GM19240 (cell line): ENCODE data around the gene FEZ2.

ENCODE experiments used
- DNase-seq: peaks from one replicate; pipeline ENCODE4 v3.0.0; 2011; ENCODE audit warnings: low spot score; ENCODE audit not compliant: insufficient read length

FEZ2 gene

DNA sequence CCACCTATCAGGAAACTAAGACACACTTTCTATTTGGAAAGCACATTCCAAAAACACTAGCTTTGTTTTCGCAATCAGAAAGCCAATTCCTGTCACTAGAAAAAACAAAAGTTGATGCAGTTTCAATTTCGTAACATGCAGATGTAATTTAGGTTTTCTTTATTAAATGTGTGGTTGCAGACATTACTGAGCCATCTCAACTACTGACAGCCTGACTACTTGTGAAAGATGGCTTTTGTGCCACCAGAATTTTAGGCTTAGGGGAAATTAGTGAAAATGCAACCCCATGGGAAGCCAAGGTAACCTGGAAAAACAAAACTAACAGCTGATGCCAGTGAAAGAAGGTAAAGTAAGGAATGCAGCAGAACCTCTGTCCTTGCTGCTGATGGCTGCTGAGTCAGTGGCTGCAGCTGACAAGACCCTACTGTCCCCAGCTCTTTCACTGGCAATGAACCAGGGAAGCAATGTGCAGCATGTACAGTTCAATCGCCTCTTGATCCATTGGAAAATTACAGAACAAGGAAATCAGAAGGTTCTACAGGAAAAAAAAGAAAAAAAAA, 34.9 kb downstream of the FEZ2 start:
- no peak for DNase-seq

DNA sequence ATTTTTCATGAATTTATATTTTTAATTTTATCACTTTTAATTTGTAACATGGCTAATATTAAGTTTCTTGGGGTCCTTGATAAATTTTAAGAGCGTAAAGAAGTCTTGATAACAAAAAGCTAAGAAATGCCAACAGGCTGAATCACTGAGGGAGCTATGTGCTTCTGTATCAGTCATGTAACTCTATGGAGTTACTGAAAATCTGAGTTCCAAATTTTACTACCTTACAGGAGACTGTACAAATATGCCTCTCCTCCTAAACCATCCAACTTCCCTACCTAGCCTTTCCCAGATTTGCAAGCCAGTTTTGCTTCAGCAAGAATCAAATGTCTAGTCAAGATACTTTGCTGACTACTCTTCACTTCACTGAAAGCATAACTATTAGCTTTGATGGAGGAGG, 35.7 kb downstream of the FEZ2 start:
- no peak for DNase-seq

DNA sequence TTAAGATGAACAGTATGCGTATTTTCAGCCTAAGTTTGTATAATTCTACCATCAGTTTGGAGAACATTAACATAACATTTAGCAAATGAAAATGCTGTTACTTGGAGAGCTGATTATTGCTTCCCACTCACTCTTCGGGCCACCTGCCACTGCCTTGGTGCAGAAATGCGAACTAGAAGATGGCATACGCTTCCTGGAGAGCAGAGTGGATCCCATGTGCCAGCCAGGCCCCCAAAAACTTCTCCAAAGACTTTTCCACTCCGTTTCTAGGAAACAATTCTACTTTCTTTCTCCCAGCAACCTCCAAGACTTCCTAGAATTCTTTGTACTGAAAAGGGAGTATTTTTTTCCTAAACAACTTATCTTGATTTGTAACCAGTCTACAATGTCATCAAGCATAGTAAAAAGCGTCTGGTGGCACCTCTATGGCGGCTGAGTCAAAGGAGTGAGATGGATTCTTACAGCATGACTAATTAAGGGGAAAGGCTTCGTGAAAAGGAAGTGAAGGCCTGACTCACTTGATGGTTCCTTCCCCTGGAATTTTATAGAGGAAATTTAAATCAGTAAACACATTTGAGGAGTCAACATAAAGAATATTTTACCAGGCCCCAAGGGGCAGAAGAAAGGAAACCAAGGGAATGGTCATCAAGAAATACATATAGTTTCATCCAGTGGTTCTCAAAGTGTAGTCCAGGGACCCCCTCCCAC, 36.6 kb downstream of the FEZ2 start:
- DNase-seq, result no peak

DNA sequence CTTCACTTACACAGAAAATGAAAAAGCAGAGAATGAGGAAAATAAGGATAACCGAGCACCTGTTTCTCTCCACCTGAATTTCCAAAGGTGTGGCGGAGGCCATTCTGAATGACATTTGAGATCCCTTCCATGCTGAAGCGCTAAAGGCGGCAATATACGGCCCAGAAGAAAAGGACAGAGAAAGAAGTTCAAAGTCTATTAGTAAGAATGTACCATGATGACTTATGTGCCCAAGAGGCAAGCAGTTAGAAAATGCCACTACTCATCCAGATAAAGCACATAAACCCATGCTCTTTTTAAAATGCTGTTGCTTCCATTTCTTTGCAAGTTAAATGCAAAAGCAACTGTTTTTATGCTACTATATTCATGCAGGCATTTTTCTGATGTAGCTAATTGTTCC, 37.2 kb downstream of the FEZ2 start:
- DNase-seq, result no peak

DNA sequence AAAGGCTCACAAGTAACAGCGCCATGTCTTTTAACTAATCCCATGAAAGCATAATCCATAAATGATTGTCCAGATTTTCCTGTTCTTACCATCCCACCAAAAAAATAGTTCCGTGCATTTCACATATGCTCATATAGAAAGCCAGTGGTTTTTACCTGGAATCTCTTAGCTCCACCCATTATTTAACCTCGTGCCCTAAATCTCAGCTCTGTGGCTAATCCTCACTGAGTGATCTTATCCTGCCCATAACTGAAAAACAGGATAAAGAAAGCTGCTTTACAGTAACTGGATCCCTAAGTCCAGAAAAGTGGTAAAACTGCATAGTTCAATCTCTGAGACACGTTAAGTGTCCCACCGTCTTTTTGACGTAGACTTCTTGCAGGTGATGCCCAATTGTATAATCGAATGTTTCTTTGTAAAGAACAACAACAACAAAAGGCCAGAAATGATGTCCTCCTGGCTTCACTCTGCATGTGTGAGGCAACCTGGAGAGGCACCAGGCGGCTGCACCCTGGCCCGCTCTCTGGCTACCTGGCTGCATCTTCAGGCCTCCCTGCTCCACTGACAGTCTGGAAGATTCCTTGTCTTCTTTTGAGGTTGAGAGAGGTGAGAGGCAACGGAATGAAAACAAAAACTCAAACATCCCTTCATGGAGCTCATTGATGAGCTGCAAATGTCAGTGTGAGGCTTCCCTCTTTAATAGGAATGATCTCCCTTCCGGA, 38.6 kb downstream of the FEZ2 start:
- DNase-seq, result no peak

DNA sequence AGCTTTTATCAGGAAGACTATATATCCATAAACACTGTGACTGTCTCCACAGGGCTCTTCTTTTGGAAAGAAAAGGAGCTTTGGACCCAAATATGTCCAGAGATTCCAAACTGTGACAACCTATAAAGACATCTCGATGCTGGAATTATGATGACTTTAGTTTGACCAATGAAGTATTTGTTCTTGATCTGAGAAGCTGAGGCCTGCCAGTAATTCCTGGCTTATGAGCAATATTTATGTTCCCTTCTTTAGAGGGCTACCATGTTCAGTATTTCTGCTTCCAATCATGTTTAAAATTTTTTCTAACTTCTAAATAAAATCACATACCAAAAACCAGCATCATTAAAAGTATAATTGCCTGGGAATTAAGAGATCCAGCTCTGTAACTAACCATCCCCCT, 41.1 kb downstream of the FEZ2 start:
- no peak for DNase-seq

DNA sequence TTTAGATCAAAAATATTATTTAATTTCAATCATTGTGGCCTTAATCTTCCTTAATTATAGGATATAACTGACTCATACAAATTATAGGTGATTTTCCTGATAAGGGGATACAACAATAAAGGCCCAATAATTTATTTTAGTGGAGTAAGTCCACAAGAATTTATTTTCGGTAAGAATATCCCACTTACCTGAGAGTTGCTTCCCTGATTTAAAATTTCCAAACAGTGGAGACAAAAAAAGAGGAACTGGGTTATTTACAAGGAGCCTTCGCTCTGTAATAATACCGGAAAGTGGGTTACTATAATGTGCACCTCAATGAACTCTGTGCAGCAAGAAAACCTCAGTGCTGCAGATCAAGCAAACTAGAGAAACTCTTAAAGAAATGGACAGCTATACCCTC, 42.2 kb downstream of the FEZ2 start:
- DNase-seq, result no peak

DNA sequence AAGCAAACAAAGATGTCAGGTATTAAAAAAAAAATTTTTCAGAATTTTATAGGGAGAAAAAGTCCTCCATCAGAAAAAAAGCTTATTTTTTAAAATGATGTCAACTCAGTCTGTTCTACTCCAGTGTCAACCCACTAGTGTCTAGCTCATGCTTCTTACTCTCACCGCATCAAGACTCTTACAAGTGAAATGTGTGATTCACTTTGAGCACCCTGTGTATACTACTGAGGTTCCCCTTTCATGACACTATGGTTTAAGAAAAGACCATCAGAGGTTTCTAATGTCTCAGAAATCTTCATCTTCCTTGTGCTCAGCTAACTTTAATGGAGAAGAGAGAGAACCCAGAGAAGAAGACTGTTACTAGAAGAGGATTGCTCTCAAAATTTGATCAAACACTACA, 43.4 kb downstream of the FEZ2 start:
- DNase-seq, result no peak

DNA sequence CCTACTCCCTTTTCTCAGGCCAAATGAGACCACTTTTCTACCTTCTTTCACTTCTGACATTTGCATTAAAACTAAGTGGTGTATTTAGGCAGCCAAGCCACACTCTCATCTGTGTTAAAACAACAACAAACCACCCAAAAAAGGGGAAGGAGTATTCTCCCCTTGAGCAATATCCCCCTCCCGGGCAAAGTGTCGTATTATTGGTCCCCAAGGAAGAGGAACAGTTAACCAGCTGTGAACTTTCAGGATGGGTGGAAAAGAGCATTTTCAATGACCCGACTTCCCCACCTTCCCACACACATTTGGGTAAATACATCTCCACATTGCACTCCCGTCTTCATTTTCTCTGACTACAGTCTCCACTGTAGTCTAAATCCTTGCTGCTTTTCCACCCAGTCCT, 44.3 kb downstream of the FEZ2 start:
- DNase-seq, result no peak

DNA sequence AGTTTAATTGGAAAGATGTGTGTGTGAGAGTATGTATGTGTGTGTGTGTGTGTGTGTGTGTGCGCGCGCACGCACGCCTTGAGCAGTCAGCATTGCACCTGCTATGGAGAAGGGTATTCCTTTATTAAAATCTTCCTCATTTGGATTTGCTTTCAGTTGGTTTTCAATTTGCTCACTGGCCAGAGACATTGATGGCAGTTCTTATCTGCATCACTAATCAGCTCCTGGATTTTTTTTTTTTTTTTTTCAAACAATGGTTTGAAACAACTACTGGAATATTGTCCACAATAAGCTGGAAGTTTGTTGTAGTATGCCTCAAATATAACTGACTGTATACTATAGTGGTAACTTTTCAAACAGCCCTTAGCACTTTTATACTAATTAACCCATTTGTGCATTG, 48.0 kb downstream of the FEZ2 start:
- no peak for DNase-seq

DNA sequence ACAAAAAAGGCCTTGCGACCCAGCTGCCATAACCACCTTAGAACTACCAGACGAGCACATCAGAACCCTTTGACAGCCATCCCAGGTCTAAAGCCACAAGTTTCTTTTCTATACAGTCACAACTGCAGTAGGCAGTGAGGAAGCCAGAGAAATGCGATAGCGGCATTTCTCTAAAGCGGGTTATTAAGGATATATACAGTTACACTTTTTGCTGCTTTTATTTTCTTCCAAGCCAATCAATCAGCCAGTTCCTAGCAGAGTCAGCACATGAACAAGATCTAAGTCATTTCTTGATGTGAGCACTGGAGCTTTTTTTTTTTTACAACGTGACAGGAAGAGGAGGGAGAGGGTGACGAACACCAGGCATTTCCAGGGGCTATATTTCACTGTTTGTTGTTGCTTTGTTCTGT, 48.8 kb downstream of the FEZ2 start:
- DNase-seq, result no peak

DNA sequence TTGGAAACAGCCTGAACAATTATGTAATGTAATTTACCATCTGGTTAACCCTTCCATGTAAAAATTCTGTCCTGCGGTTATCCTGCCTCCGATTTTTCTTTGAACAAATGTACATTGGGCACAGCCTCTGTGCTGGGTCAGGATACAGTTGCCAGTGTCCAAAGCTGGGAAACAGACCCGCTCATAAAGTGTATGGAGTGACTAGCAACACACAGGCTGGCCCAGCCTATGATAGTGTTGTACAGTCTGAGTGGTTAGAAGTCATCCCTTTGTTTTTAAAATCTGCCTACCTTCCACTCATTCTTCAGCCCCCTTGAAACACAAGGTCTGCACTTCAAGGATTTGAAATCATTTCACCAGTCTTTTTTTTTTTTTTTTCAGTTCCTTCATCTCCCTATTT, 50.1 kb downstream of the FEZ2 start:
- no peak for DNase-seq

DNA sequence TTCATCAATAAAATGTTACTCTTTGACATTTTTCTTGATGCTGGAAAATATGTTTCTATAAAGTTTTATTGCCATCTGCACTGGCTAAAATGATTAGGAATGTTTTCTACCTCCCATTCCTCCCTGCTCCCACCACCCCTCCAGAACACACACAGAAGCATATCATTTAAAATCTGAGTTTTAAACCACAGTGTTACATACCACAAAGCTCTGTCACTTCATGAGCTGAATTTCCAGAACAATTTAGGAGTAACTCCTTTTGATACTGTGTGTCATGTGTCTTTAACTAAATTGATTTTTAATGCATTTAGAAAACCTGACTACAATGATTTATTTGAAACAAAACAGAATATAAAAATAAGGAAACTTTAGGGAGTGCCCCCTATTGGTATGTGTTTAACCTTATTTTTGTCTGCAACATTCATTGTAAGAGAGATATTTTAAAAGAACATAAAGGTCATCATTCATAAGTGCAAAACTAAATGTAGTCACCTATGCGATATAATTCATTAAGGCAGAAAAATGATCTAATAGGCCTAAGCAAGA, 52.0 kb downstream of the FEZ2 start:
- no peak for DNase-seq

DNA sequence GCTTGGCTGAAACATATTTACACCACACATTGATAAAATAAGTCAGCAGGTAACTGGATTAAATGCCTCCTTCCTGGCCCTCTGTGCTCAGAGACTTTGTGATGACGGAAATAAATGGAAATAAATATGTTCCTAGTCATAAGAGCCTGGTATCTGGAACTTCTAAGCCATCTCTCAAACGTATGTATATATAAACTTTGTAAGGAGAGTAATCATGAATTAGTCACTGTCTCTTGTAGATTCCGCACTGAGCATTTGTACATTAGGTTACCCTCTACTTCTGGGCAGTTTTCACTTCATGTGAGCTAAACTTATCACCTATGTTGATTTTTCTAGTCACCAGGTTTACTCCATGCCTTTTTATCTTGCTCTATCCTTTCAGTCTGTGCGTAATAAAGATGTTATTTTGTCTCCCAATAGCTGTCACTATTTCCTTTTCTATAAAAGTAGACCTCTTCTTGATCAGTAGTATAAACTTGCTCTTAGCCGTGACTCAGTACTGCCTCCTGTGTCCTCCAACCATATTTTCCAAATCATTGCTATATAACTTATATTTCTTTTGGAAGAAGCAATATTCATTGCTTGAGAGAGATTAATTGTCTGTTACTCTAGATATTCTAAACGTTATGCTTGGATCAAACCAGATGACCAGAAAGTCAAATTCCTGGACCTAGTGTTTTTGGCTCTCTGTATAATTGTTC, 53.2 kb downstream of the FEZ2 start:
- no peak for DNase-seq

DNA sequence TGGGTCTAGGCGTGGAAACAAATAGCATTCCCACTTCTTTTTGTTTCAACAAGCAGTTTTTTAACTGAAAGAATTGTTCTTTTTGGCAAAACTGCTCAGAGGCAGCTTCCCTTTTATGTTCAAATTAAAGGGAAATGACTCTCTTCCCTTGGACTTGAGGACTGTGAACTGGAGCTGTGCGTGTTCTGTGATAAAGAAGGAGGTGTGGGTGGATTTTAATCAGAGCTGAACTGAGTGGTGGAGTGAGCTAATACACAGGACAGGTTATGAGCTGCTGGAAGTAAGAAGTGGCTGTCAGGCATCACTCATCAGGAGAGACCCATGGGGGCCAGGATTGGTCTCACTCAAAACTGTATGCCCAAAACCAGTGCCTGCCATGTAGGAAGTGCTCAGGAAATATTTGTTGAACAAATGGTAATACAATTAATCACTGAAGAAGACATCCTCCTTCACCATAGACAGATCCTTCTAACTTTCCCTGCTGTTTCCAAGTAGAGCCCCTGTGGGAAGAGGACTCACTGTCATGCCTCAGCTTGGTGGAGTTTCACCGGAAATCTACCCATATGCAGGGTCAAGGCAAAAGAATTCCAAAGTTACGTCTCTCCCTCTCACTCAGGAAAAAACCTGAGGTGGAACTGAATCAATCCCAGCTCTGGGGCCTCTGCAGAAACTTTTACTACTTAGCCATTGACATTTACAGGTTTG, 55.9 kb downstream of the FEZ2 start:
- DNase-seq, result no peak

DNA sequence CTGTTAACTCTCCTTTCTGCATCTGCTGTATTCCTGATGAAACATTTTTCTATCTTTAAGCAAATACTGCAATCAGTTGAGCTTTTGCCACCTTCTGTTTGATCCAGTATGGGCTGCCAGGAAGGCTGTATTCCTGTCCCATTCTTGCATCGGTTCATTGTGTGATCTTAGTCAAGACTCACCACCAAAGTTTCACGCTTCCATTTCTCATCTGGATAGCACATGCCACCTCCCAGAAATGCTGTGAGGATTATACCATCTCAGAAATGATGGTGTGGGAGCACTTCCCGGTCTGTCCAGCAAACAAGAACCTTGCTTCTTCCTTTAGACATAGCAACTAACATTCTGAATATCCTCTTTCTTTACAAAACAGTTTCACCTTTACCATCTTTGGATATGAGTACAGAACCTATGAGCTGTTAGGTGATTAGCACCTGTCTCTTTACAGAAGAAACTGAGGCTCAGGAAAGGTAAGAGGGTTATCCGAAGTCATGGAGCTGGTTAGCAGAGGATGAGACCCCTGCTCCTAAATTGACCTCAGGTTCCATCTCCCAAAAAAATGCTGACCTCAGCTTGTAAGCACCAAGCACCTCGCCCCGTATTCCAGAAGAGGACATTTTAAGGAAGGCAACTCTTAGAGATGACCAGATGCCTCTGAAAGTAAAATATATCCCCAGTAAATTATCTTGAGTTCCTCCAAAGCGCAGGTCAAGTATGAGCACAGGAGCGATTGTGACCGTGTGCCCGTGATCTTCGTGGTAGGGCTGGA, 56.8 kb downstream of the FEZ2 start:
- DNase-seq, result no peak

DNA sequence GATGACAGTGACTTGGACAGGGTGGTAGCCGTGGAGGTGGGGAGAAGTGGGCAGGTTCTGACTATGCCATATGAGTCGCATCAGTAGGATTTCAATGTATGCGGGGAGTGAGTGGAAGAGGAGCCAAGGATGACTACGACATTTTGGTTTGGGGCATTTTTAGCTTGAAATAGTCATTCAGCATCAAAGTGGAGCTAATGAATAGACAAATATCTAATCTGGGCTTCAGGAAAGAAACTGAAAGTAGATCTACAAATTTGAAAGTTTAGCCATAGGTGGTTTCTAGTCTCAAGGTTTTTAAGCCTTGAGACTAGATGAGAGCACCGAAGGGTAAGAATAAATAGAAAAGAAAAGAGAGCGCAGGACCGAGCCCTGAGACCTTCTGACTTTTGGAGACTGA, 58.3 kb downstream of the FEZ2 start:
- no peak for DNase-seq

DNA sequence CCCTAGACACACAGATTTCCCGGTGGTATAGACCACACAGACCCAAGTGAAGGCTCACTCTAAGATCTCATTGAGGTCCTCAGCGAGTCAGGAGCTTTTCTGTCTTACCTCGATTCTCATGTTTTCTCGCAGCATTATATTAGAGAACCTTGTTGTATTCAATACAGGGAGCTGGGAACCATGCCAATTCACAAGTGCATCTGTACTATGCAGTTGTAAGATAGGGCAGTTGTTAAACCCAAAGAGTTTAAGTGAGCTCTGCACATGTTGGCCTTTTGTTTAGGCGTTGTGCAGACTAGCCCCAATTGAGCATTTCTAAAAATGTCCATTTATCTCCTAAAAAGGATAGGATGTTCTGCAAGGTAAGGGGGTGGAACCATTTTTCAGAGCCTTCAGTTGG, 59.6 kb downstream of the FEZ2 start:
- DNase-seq, result no peak

DNA sequence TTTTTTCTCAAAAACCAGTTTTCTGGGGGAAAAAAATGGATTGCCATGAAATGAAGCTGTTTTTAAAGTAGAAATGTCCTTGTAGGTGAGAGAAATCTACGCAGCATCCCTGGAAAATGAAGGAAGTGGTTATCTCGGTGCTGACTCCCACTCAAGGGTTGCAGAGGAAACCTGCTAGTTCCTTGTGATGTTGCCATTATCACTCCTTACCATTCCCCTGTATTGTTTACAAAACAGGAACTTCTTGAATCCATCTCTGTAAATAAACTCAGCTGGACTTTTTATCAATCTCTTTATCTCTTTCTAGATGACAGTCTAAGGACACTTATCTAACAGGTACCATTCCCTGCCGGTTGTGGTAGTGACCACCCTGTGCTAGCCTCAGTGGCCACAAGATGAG, 61.2 kb downstream of the FEZ2 start:
- DNase-seq, result no peak

DNA sequence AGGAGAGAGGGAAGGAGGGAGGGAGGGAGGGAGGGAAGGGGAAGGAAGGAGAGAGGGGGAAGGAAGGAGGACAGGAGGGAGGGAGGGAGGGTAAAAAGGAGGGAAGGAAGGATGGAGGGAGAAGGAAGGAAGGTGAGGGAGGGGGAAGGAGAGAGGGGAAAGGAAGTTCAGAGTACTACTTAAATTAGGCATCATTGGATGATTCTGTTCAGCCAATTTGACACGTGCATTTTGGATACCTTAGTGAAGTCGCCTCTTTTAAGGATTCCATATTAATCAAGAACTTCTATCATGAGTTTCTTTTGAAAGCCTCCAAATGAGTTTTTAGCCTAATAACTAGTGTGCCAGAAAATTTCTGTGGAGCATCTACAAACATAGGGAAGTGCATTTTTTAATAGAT, 62.9 kb downstream of the FEZ2 start:
- no peak for DNase-seq
